Urothelium cell line (cell line): ENCODE data around the gene CELSR3.
A peak's percentile ranks its signal among the peaks of the same experiment; 100 is the strongest.

Experiments used
- DNase-seq: peaks from one replicate; pipeline ENCODE4 v3.0.0; 2011; ENCODE audit warnings: low spot score, mixed read lengths
- FAIRE-seq: peaks from 2 replicates; lab custom pipeline; 2011; peaks lifted over from hg19 to GRCh38; lab: Jason Lieb, UNC

Gene CELSR3

DNA sequence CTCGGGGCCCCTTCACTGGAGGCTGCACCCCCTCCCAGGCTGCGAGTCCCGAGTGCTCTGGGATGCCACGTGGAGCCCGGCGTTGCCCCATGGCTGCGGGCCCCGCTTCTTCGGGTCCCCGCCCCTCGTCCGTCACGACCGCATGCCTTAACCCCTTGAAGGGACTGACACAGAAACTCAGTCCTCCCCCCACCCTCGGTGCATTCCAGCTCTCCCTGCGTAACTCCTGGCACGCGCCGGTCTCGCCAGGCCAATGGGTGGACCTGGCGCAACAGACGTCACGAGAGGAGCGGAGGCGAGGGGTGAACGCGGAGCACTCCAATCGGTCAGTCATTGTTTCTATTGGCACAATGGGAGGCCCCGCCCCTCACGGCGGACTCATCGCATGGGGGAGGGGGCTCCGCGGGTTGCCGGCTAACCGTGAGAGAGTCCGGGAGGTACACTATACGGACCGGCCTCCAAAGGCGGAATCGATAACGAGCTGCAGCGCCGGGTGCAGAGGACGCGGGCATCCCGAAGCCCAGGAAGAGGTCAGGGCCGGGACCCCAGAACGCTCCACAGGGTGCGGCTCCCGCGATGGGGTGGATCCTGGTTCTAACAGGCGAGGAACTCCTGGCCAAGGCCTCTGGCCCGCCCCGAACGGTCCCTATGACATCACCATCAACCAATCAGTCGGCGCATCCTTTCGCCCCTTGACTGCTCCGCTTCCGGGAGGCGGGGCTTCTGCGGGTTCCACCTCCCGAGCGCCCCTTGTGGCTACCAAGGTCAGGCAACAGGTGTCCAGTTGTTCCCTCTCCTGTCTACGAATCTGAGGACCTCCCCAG is 1.0 kb upstream of the CELSR3 start:
- peak; percentile 99 for DNase-seq

DNA sequence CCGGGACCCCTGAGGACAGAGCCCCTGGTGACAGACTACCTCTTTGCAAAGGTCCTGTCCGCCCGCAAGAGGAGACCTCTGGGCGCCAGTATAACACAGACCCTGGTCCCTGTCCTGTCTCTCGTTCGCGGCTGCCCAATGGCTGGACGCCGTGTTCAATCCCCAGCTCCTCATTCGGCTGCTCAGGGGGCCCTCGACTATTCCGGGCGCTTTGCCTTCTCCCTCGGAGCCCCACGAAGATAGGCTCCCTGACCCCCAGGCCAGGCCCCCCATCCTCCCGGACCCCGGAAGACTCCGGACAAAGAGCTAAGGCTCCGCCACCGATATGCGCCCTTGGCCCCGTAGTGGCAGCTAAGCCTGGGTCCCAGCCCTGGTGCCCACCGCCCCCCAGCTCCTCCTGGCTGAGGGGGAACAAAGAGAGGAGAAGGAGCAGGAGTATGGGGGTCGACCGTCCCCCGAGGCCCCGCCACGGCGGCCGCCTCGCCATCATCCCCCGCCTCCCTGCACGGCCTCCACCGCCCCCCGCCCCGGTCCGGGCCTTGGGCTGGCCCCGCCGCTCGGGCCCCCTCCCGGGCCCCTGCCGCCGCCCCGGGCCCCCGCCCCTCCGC is 437 bp downstream of the CELSR3 start:
- FAIRE-seq (no peak), DNase-seq (no peak)

More for the DNA sequence above, 1.0 kb upstream of the CELSR3 start:
- FAIRE-seq: peak; percentile 66

DNA sequence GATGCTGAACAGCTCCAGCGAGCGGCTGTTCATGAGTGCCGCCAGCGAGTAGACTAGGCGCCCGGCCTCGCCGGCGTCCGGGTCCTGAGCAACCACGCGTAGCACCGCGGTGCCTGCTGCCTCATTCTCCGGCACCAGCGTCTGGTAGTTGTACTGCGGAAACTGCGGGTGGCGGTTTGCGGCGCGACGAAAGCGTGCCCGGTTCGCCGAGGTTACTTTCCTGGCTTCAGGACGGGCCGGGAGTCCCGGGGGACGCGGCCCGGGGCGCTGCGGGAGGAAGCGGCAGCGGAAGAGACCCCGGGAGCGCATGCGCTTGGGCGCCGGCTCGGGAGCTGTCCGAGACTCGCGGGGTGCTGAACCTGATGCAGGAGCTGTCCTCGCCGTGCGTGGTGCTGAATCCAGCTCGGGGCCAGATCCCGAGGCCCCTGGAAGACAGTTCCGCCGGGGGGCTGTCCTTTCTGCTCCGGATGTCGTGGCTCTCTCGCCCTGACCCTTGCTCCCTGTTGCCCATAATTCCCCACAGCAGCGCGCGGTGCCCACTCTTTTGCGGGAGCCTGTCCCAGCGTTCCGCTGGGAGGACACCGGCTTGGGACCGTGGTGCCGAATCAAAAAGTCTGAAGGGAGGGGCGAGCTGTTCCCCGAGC is 1.1 kb downstream of the CELSR3 start:
- DNase-seq (peak; percentile 58), FAIRE-seq (peak; percentile 77)

DNA sequence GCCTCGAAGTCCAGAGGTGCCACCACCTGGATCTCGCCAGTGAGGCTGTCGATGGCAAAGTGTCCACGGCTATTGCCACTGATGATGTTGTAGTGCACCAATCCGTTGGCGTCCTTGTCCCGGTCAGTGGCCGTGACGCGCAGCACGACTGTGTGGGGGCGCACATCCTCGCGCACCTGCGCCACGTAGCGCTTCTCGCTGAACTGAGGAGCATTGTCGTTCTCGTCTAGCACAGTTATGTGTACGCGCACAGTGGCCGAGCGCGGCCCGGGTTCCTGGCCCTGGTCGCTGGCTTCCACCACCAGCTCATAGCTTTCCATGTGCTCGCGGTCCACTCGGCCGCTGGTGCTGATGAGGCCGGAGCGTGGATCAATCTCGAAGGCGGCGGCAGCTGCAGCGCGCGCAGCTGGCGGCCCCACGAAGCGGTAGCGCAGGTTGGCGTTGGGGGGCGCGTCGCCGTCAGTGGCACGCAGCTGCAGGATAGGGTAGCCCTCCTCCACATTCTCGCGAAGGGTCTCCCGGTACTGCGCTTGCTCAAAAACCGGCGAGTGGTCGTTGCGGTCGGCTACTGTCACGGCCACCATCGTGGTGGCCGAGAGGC is 1.8 kb downstream of the CELSR3 start:
- DNase-seq: no peak
- FAIRE-seq: peak; percentile 79

DNA sequence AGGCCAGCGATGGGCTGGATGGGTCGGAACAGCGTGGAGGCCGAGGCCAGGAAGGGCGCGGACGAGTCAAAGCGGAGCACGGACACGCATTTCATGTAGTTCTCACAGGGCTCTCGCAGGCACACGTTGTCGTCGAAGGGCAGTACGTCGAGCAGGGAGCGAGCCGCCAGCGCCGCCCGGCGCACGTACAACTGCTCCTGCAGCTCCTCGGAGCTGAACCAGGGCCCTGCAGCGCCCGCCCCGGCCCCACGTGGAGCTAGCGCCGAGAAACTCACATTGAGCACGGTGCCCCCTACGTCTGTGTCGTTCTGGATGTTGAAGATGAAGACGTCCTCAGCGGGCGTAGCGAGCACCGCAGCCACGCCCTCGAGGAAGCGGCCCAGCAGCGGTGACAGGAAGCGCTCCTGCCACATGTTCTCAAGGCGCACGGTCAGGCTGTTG is 5.8 kb downstream of the CELSR3 start:
- FAIRE-seq (no peak), DNase-seq (no peak)

DNA sequence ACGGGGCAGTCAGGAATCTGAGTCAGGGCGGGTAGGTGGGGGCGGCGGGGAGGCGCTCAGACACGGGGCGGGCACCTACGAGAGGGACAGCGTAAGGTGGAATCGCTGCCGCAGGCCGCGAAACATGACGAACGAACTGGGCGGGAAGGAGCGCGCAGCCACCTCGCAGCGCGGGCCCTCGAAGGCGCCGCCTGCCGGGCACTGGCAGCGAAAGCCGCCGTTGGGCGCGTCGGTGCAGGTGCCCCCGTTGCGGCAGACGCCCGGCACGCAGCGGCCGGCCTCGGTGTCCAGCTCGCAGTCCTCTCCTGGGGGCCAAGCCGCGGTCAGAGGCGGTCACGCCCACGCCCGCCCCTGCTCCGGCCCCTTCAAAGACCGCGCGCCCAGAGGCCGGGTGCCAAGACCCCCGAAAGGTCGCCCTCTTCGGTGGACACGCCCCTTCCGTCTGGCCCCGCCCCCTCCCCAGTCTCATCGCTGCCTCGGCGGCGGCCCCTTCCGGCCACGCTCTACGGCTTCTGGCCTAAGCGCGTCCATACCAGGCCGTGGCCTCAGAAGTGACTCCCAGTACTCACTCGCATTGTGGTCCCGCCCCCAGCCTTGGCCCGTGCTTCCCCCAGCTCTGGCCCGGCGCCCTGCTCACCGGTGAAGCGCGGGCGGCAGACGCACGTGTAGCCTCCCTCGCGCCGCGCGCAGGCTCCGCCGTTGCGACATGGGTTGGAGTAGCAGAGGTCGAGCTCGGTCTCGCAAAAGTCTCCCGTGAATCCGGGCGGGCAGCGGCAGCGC is 6.4 kb downstream of the CELSR3 start:
- FAIRE-seq (no peak), DNase-seq (no peak)

DNA sequence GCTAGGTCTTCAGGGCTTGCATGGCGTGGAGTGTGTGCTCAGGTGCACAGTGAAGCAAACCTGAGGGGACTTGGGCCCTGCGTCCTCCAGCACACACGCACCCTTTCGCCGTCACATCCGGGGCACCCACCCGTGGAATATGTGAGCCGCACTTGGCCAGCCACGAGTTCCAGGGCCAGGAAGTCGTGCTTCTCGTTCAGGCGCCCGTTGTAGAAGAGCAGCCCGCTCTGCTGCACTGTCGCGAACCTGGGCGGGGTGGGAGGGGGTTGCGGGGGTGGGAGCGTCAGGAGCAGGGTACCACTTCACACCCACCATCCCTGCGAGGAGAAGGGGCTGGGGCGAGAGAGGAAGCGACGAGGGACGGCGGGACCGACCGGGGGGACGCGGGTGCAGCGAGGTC is 7.1 kb downstream of the CELSR3 start:
- no peak for FAIRE-seq

DNA sequence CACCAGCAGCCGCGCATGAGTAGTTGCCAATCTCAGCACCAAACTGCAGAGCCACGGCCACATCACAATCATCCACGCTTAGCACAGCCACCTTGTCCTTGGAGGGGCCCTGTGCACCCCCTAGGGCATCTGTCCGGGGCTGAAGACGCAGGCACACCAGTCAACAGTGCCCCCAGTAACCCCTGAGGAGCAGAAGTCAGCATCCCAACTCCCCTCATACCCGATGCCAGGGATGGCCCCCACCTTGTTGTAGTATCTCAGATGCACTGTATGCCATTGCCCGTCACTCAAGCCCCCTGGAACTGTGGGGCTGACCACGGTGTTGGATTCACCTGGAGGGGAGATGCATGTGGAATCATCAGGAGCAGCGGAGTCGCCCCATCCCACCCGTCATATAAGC is 7.6 kb downstream of the CELSR3 start:
- DNase-seq (no peak), FAIRE-seq (no peak)

More for the DNA sequence above, 7.1 kb downstream of the CELSR3 start:
- DNase-seq: no peak

DNA sequence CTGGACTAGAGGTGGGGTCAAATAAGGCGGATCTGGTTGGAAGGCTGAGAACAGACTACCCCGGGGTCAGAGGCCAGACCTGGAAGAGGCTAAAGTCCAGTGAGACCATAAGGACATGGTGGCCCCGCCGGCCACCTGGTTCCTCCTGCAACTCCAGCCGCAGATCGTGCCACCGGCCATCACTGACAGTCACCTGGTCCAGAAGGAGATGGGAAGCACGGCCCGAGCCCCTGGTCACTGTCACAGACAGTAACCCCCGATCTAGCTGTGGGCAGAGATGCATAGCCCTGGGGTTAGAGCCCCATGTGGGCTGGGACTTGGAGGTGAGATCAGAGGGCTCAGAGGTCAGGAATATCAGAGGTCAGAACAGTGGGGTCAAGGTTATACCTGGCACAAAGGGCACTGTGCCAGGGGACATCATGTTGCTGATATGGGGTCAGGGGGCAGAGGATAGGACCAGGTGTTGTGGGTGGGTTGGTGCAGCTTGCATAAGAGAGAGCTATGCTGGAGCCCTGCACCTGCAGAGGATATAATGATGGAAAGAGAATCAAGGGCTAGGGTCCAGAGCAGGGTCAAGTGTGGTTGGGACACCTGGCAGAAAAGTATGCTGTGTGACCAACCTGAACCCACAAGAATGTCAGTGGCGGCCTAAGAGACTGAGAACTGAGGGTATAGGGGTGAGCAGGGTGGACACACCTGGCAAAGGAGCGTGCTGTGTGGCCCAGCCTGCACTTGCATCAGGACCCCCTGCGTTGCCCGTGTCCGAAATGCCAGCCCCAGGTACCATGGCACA is 9.6 kb downstream of the CELSR3 start:
- FAIRE-seq: no peak
- no peak for DNase-seq

DNA sequence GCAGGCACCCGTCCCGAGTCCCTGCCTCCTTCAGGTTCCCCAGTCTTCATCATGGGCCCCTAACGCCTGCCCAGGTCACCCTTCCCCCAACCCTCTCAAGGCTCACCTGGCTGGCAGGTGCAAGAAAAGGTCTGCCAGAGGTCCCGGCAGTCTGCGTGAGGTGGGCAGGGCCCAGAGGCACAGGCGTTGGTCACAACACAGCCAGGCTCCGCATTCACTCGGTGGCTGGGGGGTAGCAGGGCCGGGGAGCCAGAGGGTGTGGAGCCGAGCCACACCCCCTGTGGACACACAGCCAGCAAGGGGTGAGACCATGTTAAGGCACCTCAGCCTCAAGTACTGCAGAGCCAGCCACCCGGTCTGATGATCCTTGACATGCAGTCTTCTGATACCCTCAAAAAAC is 10.9 kb downstream of the CELSR3 start:
- DNase-seq (no peak), FAIRE-seq (no peak)

DNA sequence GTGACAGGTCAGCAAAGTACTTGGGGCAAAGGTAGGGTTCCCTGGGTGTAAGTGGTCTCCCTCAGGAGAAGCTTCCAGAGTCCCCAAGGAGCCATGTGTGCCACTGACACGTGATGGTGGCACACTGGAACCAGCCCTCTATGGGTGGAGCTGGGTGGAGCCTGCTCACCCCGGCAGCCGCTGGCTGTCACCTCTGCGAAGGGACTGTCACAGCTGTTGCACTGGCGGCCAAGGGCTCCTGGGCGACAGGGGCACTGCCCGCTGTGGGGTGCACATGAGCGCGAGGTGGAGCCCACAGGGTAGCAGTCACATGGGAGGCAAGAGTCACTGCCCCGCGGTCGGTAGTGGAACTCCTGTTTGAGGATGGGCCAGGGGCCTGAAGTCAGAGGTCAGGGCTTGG is 12.0 kb downstream of the CELSR3 start:
- FAIRE-seq: no peak
- DNase-seq: no peak

DNA sequence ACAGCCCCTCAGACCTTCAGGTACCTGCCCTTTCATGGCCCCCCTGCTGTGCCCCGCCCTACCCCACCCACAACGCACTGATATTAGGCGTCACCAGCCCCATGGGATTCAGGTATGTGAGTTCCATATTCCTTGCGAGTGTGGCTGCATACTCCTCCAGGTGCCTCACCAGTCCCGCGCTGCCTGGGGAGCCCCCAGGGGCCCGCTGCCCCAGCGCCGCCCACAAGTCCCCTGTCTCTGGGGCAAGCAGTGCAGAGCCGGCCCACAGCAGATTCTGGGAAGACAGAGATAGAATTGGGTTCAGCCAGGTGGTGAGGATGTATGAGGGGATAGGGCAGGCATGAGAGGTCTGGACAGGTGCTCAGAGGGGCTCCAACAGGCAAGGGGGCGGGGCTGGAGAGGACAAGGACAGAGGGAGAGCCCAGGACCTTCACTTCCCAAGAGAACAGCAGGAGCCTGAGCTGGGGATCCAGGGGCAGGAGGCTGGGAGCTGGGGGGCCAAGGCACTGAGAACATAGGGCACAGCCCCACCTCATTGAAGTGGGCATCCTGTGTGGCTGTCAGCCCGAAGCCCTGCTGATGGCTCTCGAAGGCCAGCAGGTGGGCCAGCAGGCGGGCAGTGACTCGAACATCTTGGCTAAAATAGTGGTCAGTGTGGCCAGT is 14.4 kb downstream of the CELSR3 start:
- FAIRE-seq (no peak), DNase-seq (no peak)

DNA sequence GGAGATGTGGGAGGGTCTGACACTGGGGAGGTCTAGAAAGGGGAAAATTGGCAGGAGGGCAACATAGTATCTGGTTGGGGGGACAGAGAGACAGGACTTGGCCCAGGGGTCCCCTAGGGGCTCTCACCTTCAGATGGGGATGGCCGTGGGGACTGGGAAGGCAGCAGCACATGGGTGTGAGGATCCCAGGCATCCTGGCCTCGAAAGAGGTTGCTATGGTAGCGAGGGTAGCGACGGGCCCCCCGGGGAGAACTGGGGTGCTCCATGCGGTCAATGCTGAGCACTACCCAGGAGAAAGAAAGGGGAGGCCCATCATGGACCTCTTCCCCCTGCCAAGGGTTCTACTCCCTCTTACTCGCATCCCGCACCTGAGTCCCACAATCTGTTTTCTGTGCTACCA is 15.0 kb downstream of the CELSR3 start:
- DNase-seq: no peak
- FAIRE-seq: no peak

DNA sequence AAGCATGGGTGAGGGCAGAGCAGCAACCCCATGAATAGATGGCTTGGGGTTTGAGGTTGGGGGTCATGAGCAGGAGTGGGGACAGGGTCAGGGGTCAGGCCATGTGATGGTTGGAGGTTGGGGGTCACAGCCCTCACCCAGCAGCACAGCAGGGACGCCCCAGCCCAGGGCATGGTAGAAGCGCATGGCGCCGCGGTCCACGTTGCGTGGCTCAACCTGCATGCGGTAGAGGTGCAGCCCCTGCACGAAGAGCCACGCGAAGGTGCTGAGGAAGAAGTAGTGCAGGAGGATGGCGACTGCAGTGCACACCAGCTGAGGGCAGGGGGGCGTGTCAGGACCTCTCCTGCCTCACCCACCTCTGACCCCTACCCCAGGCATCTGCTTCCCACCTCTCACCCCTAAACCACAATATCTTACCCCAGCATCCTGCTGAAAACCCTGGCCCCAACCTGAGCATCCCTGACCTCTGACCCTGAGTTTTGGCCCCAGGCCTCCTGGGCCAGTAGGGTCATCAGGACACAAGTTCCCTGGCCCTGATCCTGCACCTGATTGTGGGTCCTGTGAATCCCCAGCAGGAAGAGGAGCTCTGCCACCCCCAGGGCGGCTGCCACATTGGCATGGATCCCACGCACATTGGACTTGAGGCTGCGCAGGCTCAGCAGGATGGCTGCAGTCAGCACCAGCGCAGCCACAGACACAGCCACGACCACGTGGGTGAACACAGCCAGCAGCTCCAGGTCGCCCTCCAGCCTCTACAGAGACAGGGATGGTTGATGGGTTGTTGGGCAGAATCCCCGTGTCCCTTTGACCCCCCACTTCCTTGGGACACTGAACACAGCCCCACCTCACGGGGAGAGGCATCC is 17.6 kb downstream of the CELSR3 start:
- no peak for DNase-seq
- no peak for FAIRE-seq

DNA sequence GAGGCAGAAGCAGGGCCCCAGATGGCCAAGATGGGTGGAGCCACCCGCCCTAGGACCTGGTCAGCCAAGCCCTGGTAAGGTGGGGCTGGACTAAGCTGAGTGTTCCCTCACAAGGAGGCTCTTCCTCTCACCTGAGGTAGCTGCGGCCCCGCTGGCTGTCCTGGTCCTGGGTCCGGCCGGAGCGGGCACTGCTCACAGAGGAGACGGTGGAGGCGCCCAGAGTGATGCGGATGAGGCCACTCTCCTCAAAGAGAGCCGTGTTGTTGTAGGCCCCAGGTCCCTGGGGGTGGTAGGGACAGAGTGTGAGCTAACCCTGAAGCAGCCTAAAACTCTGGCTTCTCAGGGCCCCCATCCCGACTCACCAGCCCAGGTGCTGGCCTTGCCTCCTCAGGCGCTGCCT is 20.1 kb downstream of the CELSR3 start:
- FAIRE-seq: no peak
- no peak for DNase-seq

DNA sequence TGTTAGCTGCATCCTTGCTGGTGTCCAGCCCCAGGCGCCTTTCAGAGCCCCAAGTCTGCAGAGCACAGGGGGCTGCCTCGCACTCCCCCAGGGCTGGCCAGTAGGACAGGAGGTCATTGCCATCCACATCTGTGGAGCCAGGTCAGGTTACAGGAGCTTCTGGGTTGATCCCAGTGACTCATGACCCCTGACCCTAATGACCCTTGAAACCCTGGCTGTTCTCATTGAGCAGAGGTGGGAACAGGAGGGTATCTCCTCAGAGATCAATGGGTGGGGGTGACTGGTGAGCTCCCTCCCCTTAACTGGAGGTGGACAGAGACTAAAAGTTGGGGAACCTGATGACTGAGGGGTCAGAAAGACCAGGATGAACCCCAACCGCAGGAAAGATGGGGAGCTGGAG is 21.3 kb downstream of the CELSR3 start:
- FAIRE-seq: no peak
- no peak for DNase-seq

DNA sequence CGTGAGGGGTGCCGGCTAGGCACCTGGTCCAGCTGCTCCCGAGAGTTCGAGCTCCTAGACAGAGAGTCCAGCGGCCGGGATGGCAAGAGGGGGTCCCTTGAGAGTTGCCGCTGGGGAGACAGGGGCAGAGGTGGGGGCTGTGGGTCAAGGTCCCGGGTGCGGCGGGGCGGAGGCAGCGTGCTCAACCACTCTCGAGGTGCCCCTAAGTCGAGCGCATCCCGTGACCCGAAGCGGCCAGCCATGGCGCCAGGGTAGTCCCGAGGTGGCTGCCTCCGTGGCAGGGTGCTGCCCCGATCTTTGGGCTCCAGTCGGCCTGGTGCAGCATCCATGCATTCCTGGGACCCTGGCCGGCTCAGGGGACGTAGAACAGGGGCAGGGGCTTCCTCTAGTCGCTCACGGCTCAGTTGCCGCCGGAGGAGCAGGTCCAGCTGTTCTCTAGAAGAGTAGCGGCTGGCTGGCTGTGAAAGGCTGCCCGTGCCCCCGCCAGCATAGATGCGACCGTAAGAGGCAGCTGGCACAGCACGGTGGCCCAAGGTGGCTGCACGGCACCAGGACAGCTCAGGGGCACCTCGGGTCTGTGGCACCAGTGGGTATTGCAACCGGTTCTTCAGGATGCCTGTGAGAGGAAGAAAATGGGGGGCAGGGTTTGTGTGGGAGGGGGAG is 22.6 kb downstream of the CELSR3 start:
- FAIRE-seq: no peak

DNA sequence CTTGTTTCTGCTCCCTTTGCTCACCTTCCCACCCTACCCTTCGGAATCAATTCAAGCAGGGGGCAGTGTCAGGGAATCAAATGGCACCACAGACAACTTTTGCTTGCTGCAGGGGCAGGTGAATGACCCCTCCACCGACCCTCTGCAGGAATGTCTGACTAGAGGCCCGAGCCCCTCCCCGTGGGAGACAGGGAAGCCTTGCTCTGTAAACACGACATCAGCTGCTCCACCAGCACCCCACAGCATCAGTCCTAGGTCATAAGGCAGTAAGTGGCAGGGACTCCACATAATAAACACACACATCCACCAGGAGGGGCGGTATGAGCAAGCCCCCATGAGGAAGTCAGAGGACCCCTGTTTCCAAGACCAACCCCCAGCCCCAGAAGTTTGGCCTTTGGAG is 25.4 kb downstream of the CELSR3 start:
- FAIRE-seq (no peak), DNase-seq (no peak)

More for the DNA sequence above, 22.6 kb downstream of the CELSR3 start:
- no peak for DNase-seq
